Hepatocyte (in vitro differentiated cells): ENCODE results near the gene NMRK1.

Experiments used
- EZH2 ChIP-seq: fragments of 200-600 bp; sonication (generic); IDR thresholded peaks from 2 replicates; pipeline ENCODE4 v1.6.1; 2016; ENCODE audit warnings: antibody characterized with exemption, mild to moderate bottlenecking, borderline replicate concordance
- TF ChIP-seq, protein P1 (sequence below): fragments of 200-600 bp; sonication (generic); IDR thresholded peaks from 2 replicates; pipeline ENCODE4 v1.5.1; 2016; ENCODE audit warnings: antibody characterized with exemption, mild to moderate bottlenecking; ENCODE audit not compliant: poor library complexity

DNA sequence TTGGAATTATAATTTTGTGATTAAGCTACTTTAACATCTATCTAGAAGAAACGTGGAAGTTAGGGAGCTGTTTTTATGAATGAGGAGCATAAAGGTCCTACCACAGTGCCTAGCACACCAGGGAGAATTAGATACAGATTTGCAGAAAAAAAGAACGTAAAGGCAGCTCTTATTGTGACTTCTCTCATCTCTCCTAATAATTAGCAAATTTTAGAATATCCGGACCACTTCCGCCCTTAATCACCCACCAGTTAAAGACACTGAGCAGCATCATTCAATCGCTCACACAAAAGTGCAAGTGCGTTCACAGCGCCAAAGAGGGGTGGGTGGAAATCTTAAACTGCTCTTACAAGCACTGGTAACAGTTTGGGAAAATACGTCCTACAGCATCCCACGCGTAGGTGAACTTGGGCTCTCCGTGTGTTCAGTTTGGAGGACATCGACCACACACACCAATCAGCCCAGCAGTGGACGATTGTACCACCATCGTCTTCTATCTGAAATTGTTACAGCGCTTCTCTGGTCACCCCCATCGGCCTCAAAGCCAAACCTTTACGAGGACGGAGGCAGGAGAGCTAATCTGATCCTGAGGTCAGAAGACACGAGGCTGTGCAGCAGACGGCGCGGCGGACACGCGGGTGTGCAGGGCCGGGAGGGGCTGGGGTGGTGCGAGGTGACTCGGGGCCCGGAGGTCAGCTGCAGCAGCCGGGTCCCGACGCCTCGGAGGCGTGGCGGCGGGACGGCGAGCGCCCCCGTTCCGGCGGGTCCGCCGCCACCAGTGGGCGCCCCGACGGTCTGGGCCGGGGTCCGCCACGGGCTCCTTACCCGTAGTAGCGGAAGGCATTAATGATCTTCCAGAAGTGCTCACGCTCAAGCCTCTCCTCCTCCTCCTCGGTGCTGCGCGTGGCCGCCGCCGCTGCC is 60.5 kb downstream of the NMRK1 start:
- no peak for TF ChIP-seq EZH2
- TF ChIP-seq, protein P1, sequence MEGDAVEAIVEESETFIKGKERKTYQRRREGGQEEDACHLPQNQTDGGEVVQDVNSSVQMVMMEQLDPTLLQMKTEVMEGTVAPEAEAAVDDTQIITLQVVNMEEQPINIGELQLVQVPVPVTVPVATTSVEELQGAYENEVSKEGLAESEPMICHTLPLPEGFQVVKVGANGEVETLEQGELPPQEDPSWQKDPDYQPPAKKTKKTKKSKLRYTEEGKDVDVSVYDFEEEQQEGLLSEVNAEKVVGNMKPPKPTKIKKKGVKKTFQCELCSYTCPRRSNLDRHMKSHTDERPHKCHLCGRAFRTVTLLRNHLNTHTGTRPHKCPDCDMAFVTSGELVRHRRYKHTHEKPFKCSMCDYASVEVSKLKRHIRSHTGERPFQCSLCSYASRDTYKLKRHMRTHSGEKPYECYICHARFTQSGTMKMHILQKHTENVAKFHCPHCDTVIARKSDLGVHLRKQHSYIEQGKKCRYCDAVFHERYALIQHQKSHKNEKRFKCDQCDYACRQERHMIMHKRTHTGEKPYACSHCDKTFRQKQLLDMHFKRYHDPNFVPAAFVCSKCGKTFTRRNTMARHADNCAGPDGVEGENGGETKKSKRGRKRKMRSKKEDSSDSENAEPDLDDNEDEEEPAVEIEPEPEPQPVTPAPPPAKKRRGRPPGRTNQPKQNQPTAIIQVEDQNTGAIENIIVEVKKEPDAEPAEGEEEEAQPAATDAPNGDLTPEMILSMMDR: no peak
